GM18526 (cell line): Measurements from ENCODE around the gene S1PR1.
A peak's percentile ranks its signal among the peaks of the same experiment; 100 is the strongest.

Source experiments
- POLR2A ChIP-seq: IDR thresholded peaks from 3 replicates; pipeline ENCODE4 v1.6.1; 2011; ENCODE audit not compliant: insufficient read length; ENCODE audit errors: extremely low read depth

S1PR1 gene

GRCh38 chr1:101236516-101237228 is at the start of gene S1PR1:
Gene S1PR1, plus strand, starts transcription at chr1:101237019. Its CDS starts 1,966 bp downstream, at chr1:101238985.
- peak; percentile 44 for TF ChIP-seq POLR2A

- TF ChIP-seq POLR2A, result no peak
Observed at GRCh38 chr1:101187297-101187696, 49.5 kb upstream of the S1PR1 start.

DNA sequence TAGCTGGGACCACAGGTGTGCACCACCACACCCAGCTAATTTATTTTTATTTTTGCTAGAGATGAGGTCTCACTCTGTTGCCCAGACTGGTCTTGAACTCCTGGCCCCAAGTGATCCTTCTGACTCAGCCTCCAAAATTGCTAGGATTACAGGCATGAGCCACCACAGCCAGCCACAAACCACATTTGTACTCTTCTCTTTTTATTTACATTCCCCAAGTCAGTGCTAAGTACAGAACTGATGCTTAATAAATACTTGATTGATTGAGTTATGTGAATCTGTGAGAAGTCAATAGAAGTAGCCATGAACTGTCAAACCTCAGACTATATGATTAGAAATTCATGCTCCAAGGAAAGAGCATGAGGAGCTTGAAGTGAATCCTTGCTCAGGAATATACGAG is 48.5 kb upstream of the S1PR1 start:
- no peak for TF ChIP-seq POLR2A

- no peak for TF ChIP-seq POLR2A
Observed at GRCh38 chr1:101190441-101190840, 46.4 kb upstream of the S1PR1 start.

GRCh38 chr1:101191049-101191448 is 45.8 kb upstream of the S1PR1 start:
- TF ChIP-seq POLR2A, result no peak

- no peak for TF ChIP-seq POLR2A
Observed at GRCh38 chr1:101193733-101194169, 43.1 kb upstream of the S1PR1 start.

DNA sequence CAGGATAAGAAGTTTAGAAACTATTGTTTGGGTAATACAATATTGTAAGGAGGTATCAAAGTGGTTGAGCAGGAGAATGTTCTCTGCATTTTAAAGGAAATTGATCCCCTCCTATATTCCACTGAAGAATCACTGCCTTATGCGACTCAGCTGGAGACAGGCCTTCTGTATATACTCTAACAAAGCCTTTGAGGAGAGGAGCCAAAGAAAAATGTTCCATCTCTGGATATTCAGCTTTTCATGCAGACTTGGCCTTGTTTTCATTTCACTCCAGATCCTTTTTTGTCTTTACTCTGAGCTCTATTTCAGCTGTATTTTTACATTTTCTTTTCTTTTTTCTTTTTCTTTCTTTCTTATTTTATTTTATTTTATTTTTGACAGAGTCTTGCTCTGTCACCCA is 42.1 kb upstream of the S1PR1 start:
- no peak for TF ChIP-seq POLR2A

GRCh38 chr1:101196668-101197067 is 40.2 kb upstream of the S1PR1 start:
- no peak for TF ChIP-seq POLR2A

GRCh38 chr1:101198842-101199636 is 37.8 kb upstream of the S1PR1 start:
- no peak for TF ChIP-seq POLR2A

- no peak for TF ChIP-seq POLR2A
Observed at GRCh38 chr1:101199637-101199982, 37.2 kb upstream of the S1PR1 start.

DNA sequence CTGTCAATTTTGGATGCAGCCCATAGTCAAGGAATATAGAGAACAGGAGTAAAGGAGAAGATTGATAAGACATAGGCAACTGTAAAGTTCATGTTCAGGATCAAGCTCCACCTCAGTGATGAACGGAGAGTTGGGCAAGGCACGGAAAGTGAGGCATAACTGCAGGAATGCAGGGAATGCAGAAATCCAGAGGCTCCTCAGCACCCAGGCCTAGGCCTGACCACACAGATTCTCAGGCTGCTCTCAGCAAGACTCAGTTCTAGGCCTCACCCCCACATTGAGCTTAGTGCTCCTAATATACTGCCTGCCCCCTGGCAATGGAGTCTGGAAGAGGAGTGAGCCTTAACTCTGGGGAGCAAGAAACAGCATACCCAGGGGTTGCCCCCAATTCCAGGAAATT is 36.3 kb upstream of the S1PR1 start:
- TF ChIP-seq POLR2A, result no peak

DNA sequence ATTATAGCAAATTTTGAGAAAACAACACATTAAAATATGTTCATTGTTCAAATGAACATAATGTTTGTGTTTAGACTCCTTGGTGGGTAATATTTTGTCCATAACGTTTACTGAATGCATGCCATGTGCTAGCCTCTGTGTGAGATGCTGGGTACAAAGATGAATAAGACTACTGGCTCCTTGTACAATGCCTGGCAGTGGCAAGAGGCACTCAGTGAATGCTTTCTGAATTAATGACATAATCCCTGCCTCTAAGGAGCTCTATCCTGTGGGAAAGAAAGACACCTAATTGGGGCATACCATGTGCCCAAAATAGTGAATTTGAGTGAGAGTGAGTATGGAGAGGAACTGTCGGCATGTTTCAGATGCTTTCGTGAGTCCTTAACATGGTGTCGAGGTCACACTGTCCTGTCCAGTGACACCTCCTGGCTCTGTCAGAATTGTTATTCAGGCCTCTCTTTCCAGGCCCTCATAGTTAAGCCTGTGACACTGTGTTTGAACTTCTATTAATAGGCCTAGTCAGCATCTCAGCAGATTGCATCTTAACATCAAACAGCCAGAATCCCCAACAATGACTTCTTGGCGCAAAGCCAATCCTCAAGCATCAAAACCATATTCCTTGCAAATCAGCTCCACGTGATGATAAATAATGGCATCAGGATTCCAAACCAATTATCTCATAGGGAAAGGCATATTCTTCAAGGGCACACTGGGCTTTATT is 32.8 kb upstream of the S1PR1 start:
- no peak for TF ChIP-seq POLR2A

DNA sequence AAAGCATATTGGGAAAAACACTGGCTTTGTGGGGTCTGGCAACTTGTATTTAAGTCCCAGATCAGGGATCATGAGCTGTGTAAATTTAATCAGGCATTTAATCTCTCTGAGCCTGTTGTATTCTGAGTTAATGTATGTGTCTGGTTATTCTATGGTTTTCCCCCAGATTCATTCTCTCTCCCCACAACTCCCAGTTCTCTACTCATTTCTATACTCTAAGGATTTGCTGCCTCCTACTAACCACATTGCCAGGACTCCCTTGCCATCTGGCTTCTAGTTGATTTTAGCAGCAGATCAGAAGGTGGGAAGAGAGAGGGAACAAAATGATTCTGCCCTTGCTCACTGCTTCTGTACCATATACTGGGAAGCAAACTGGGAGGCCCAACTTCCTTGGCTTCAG is 31.4 kb upstream of the S1PR1 start:
- TF ChIP-seq POLR2A, result no peak

GRCh38 chr1:101207891-101208290 is 28.9 kb upstream of the S1PR1 start:
- no peak for TF ChIP-seq POLR2A

- TF ChIP-seq POLR2A, result no peak
Observed at GRCh38 chr1:101215363-101216011, 21.3 kb upstream of the S1PR1 start.

- no peak for TF ChIP-seq POLR2A
Observed at GRCh38 chr1:101216623-101217022, 20.2 kb upstream of the S1PR1 start.

GRCh38 chr1:101217148-101217547 is 19.7 kb upstream of the S1PR1 start:
- TF ChIP-seq POLR2A, result no peak
